Neural cell (in vitro differentiated cells): ENCODE measurements around the gene SELENON. TPM values are rescaled to one million over a fixed set of nuclear protein-coding genes. Genes with fewer than 3 reads are reported as not detected.

Experiments
- H2AFZ ChIP-seq: fragments of 200-600, 300-800 bp; sonication (generic), shearing (Covaris generic); 2 replicates; pipeline ENCODE4 v1.6.0; 2014; ENCODE audit warnings: low read depth, mild to moderate bottlenecking, antibody characterized with exemption, low read length, moderate library complexity
- H3F3A ChIP-seq: fragments of 200-600 bp; shearing (Covaris generic); 2 replicates; pipeline ENCODE4 v1.6.1; 2016; ENCODE audit warnings: mild to moderate bottlenecking, moderate library complexity, mixed read lengths, antibody characterized with exemption, low read length; ENCODE audit not compliant: insufficient read depth, poor library complexity, severe bottlenecking
- H3K27ac ChIP-seq: fragments of 200-600, 300-800 bp; sonication (generic), shearing (Covaris generic); 2 replicates; pipeline ENCODE4 v1.5.1; 2014; ENCODE audit warnings: mild to moderate bottlenecking, low read length, moderate library complexity
- H3K27me3 ChIP-seq: fragments of 300-800, 200-600 bp; sonication (generic), shearing (Covaris generic); 2 replicates; pipeline ENCODE4 v1.6.0; 2014; ENCODE audit warnings: mild to moderate bottlenecking, low read depth, low read length, moderate library complexity; ENCODE audit not compliant: insufficient read depth
- H3K36me3 ChIP-seq: fragments of 300-800, 200-600 bp; sonication (generic), shearing (Covaris generic); 2 replicates; pipeline ENCODE4 v1.5.1; 2014; ENCODE audit warnings: mild to moderate bottlenecking, antibody characterized with exemption, low read length, moderate library complexity; ENCODE audit not compliant: insufficient read depth
- H3K4me2 ChIP-seq: fragments of 300-800, 200-600 bp; sonication (generic), shearing (Covaris generic); 2 replicates; pipeline ENCODE4 v1.6.0; 2014; ENCODE audit warnings: mild to moderate bottlenecking, low read length
- H3K4me3 ChIP-seq: fragments of 300-800, 200-600 bp; sonication (generic), shearing (Covaris generic); 2 replicates; pipeline ENCODE4 v1.5.1; 2014; ENCODE audit warnings: mild to moderate bottlenecking, low read length, moderate library complexity
- H3K79me2 ChIP-seq: fragments of 200-600 bp; shearing (Covaris generic); replicated peaks from 2 replicates; pipeline ENCODE4 v1.6.0; 2014; ENCODE audit warnings: mild to moderate bottlenecking, low read length, moderate library complexity; ENCODE audit not compliant: insufficient read depth
- H3K9ac ChIP-seq: fragments of 300-800, 200-600 bp; sonication (generic), shearing (Covaris generic); 2 replicates; pipeline ENCODE4 v1.6.1; 2016; ENCODE audit warnings: mild to moderate bottlenecking, low read length, mixed read lengths
- H3K9me2 ChIP-seq: fragments of 200-600 bp; shearing (Covaris generic); 2 replicates; pipeline ENCODE4 v1.6.1; 2016; ENCODE audit warnings: mild to moderate bottlenecking, low read length, mixed read lengths; ENCODE audit not compliant: insufficient read depth
- H3K9me3 ChIP-seq: fragments of 200-600, 300-800 bp; sonication (generic), shearing (Covaris generic); 2 replicates; pipeline ENCODE4 v1.6.1; 2016; ENCODE audit warnings: mild to moderate bottlenecking, mixed run types, low read length, moderate library complexity, mixed read lengths
- H4K20me1 ChIP-seq: fragments of 200-600 bp; shearing (Covaris generic); 2 replicates; pipeline ENCODE4 v1.6.1; 2016; ENCODE audit warnings: mild to moderate bottlenecking, mixed run types; ENCODE audit not compliant: insufficient read depth
- CTCF ChIP-seq: fragments of 450-650 bp; IDR thresholded peaks from 2 replicates; pipeline ENCODE4 v1.5.1; 2014; ENCODE audit warnings: antibody characterized with exemption, mild to moderate bottlenecking, moderate library complexity; ENCODE audit not compliant: poor library complexity, severe bottlenecking
- EP300 ChIP-seq: fragments of 450-650 bp; conservative IDR thresholded peaks from 2 replicates; pipeline ENCODE4 v1.6.1; 2014; ENCODE audit warnings: antibody characterized with exemption, mild to moderate bottlenecking, moderate library complexity; ENCODE audit not compliant: poor library complexity, severe bottlenecking
- EZH2 ChIP-seq: fragments of 200-600, 300-800 bp; shearing (Covaris generic), sonication (generic); IDR thresholded peaks from 2 replicates; pipeline ENCODE4 v1.6.1; 2014; ENCODE audit warnings: antibody characterized with exemption, low read length, borderline replicate concordance, mild to moderate bottlenecking; ENCODE audit not compliant: insufficient read depth, poor library complexity, severe bottlenecking
- MXI1 ChIP-seq: fragments of 450-650 bp; conservative IDR thresholded peaks from 2 replicates; pipeline ENCODE4 v1.6.1; 2014; ENCODE audit warnings: antibody characterized with exemption, mild to moderate bottlenecking; ENCODE audit not compliant: poor library complexity, severe bottlenecking
- POLR2AphosphoS5 ChIP-seq: IDR thresholded peaks from 2 replicates; pipeline ENCODE4 v1.6.1; 2012
- RAD21 ChIP-seq: fragments of 450-650 bp; conservative IDR thresholded peaks from 2 replicates; pipeline ENCODE4 v1.6.1; 2014; ENCODE audit warnings: antibody characterized with exemption, mild to moderate bottlenecking, moderate library complexity
- REST ChIP-seq: IDR thresholded peaks from 2 replicates; pipeline ENCODE4 v1.6.1; 2012; ENCODE audit warnings: borderline replicate concordance
- SMC3 ChIP-seq: fragments of 450-650 bp; conservative IDR thresholded peaks from 2 replicates; pipeline ENCODE4 v1.6.1; 2014; ENCODE audit warnings: antibody characterized with exemption, mild to moderate bottlenecking, moderate library complexity; ENCODE audit not compliant: poor library complexity
- TAF1 ChIP-seq: IDR thresholded peaks from 2 replicates; pipeline ENCODE4 v1.6.1; 2012; ENCODE audit warnings: low read depth
- polyA plus RNA-seq: library from polyadenylated mRNA; depleted of rRNA; stranded (reverse); fragments of >200 nt; gene quantifications from 2 replicates; pipeline ENCODE4 v1.2.3, GENCODE V29; 2014

The SELENON gene
- polyA plus RNA-seq, 1 donor from 2014 or later, result 6.5 TPM

- Histone ChIP-seq H3K9me3 (no peaks in the 10 kb centered on the region), H3K36me3 (no peaks in the 10 kb centered on the region)
Measured at GRCh38 chr1:25760122-25760719, 39.8 kb upstream of the SELENON start.

GRCh38 chr1:25760871-25761270 lies 39.1 kb upstream of the SELENON start:
- Histone ChIP-seq H3K4me3 (no peak overlapping the region), H3K9me3 (no peaks in the 10 kb centered on the region), H3K9me2 (no peaks in the 10 kb centered on the region), H3K27ac (no peak overlapping the region), H3K27me3 (no peaks in the 10 kb centered on the region), H3K36me3 (no peaks in the 10 kb centered on the region), H3K9ac (no peak overlapping the region), H3F3A (no peaks in the 10 kb centered on the region), H4K20me1 (no peaks in the 10 kb centered on the region), H3K79me2 (no peaks in the 10 kb centered on the region), H3K4me2 (no peak overlapping the region), H2AFZ (no peak overlapping the region)
- TF ChIP-seq SMC3 (no peak), RAD21 (no peak), EP300 (no peak), MXI1 (no peak)

More at GRCh38 chr1:25760122-25760719, 39.8 kb upstream of the SELENON start:
- Histone ChIP-seq H4K20me1 (no peaks in the 10 kb centered on the region), H3K4me2 (no peak overlapping the region), H3K27ac (no peak overlapping the region), H3K79me2 (no peaks in the 10 kb centered on the region), H2AFZ (no peak overlapping the region), H3K27me3 (no peaks in the 10 kb centered on the region), H3K4me3 (no peak overlapping the region), H3K9ac (no peak overlapping the region), H3F3A (no peaks in the 10 kb centered on the region), H3K9me2 (no peaks in the 10 kb centered on the region)
- TF ChIP-seq EZH2, result no peak
- no peak for TF ChIP-seq SMC3
- no peak for TF ChIP-seq CTCF
- TF ChIP-seq POLR2AphosphoS5, result no peak
- no peak for TF ChIP-seq TAF1
- no peak for TF ChIP-seq MXI1
- no peak for TF ChIP-seq RAD21
- no peak for TF ChIP-seq REST
- no peak for TF ChIP-seq EP300
